HepG2 (cell line): ENCODE data around the gene ANO2. TPM values are rescaled to one million over a fixed set of nuclear protein-coding genes. Genes with fewer than 3 reads are reported as not detected.

Experiments used
- ATAC-seq: fragments of 200-7000 bp; cut with Tn5 transposase; 3 replicates; pipeline ENCODE4 v1.9.1; 2020; ENCODE audit warnings: mild to moderate bottlenecking, moderate library complexity
- BruUV-seq: library from RNA; stranded (reverse); fragments of 400-500 nt; replicated peaks from 2 replicates; lab custom pipeline; 2021; lab: Mats Ljungman, UMichigan
- CTCF ChIA-PET: fragments of 300-600 bp; formaldehyde crosslinking; extraction: SDS; loops from one replicate; lab custom pipeline; 2021; ENCODE audit warnings: low total read pairs, inconsistent platforms, low intra/inter-chr PET ratio; lab: Yijun Ruan, JAX
- POLR2A ChIA-PET: fragments of 350-600 bp; sonication (Branson Sonifier 250); formaldehyde crosslinking; loops from one replicate; lab custom pipeline; 2020; ENCODE audit warnings: antibody characterized with exemption, inconsistent platforms; lab: Yijun Ruan, JAX
- DNase-seq: peaks from one replicate; pipeline ENCODE4 v3.0.0-alpha.2; 2015; ENCODE audit warnings: low spot score
- FAIRE-seq: peaks from 3 replicates; lab custom pipeline; 2011; peaks lifted over from hg19 to GRCh38; lab: Jason Lieb, UNC
- H2AFZ ChIP-seq: one replicate; pipeline ENCODE4 v1.6.1; 2011; ENCODE audit warnings: low read length, inconsistent platforms
- H3K27ac ChIP-seq: fragments of 300-600 bp; 3 replicates; pipeline ENCODE4 v1.8.0; 2011; ENCODE audit warnings: mixed run types, mild to moderate bottlenecking, mixed read lengths, low read length, inconsistent platforms; ENCODE audit not compliant: insufficient read depth; ENCODE audit errors: extremely low read length
- H3K27me3 ChIP-seq, 2 experiments: fragments of 200-600 bp in 1 of 2; 2 replicates in 1 of 2; 3 replicates in 1 of 2; pipeline versions ENCODE4 v1.6.0 to v1.8.0; 2011; ENCODE audit warnings: low read length in 2 of 2, mild to moderate bottlenecking in 2 of 2, moderate library complexity in 2 of 2, inconsistent platforms in 1 of 2; ENCODE audit not compliant: insufficient read depth in 2 of 2, control insufficient read depth in 1 of 2
- H3K36me3 ChIP-seq, 2 experiments: fragments of 200-600 bp in 1 of 2; replicated peaks in 1 of 2; 2 replicates in 1 of 2; 3 replicates in 1 of 2; pipeline versions ENCODE4 v1.5.1 to v1.8.0; 2011; ENCODE audit warnings: low read length in 2 of 2, inconsistent platforms in 1 of 2; ENCODE audit not compliant: insufficient read depth in 2 of 2, control insufficient read depth in 1 of 2
- H3K4me1 ChIP-seq: 2 replicates; pipeline ENCODE4 v1.5.1; 2012; ENCODE audit warnings: low read length, inconsistent platforms; ENCODE audit not compliant: insufficient read depth
- H3K4me2 ChIP-seq: 2 replicates; pipeline ENCODE4 v1.6.0; 2011; ENCODE audit warnings: low read depth, low read length, inconsistent platforms
- H3K4me3 ChIP-seq, 3 experiments: fragments of 200-600 bp in 1 of 3; sonication (generic), shearing (Covaris generic) in 1 of 3; replicated peaks in 1 of 3; 2 replicates each; pipeline ENCODE4 v1.5.1; 2011 to 2016; ENCODE audit warnings: low read length in 3 of 3, inconsistent platforms in 2 of 3, low read depth in 2 of 3, mild to moderate bottlenecking in 2 of 3, control low read depth in 1 of 3, mixed read lengths in 1 of 3; ENCODE audit not compliant: insufficient read depth in 1 of 3
- H3K79me2 ChIP-seq: one replicate; pipeline ENCODE4 v1.6.1; 2011; ENCODE audit warnings: low read length, inconsistent platforms; ENCODE audit not compliant: insufficient read depth
- H3K9ac ChIP-seq: 2 replicates; pipeline ENCODE4 v1.6.0; 2011; ENCODE audit warnings: mild to moderate bottlenecking, low read depth, low read length, inconsistent platforms; ENCODE audit not compliant: insufficient read depth
- H3K9me3 ChIP-seq: 2 replicates; pipeline ENCODE4 v1.5.1; 2012; ENCODE audit warnings: mild to moderate bottlenecking, low read length
- H4K20me1 ChIP-seq: 2 replicates; pipeline ENCODE4 v1.6.0; 2011; ENCODE audit warnings: inconsistent platforms, mild to moderate bottlenecking, low read length, moderate library complexity; ENCODE audit not compliant: insufficient read depth
- ATM ChIP-seq: fragments of 450-650 bp; IDR thresholded peaks from 2 replicates; pipeline ENCODE4 v1.7.1; 2017; ENCODE audit warnings: mild to moderate bottlenecking, borderline replicate concordance
- CBX1 ChIP-seq: IDR thresholded peaks from one replicate; pipeline ENCODE4 v1.6.1; 2016; ENCODE audit warnings: antibody characterized with exemption, low read depth
- CBX2 ChIP-seq, 2 experiments: fragments of 200-600 bp in 1 of 2; sonication (generic); formaldehyde crosslinking in 1 of 2; IDR thresholded peaks; 2 replicates each; pipeline versions ENCODE4 v1.7.0 to v1.8.1; 2018 to 2022; ENCODE audit warnings: low read depth in 2 of 2, low read length in 1 of 2, mild to moderate bottlenecking in 1 of 2, missing genetic modification reagents in 1 of 2
- CHD4 ChIP-seq: fragments of 200-600 bp; sonication (generic); IDR thresholded peaks from 2 replicates; pipeline ENCODE4 v1.7.0; 2017; ENCODE audit warnings: mild to moderate bottlenecking, low read length, borderline replicate concordance
- HHEX ChIP-seq: IDR thresholded peaks from 2 replicates; pipeline ENCODE4 v1.6.1; 2016; ENCODE audit warnings: control low read depth
- KDM4B ChIP-seq: sonication (generic); formaldehyde crosslinking; IDR thresholded peaks from 2 replicates; pipeline ENCODE4 v1.4.0; 2020; ENCODE audit warnings: missing genetic modification reagents
- KMT2B ChIP-seq: IDR thresholded peaks from 2 replicates; pipeline ENCODE4 v1.6.1; 2016; ENCODE audit warnings: missing genetic modification reagents, missing compliant biosample characterization
- MIER2 ChIP-seq: IDR thresholded peaks from 2 replicates; pipeline ENCODE4 v1.6.1; 2016; ENCODE audit warnings: missing biosample characterization, missing genetic modification reagents
- MIER3 ChIP-seq: IDR thresholded peaks from 2 replicates; pipeline ENCODE4 v1.6.1; 2016; ENCODE audit warnings: missing compliant biosample characterization, borderline replicate concordance
- SCMH1 ChIP-seq: sonication (generic); formaldehyde crosslinking; IDR thresholded peaks from 2 replicates; pipeline ENCODE4 v1.9.0; 2021; ENCODE audit warnings: missing genetic modification reagents, mild to moderate bottlenecking, borderline replicate concordance
- TP53 ChIP-seq: sonication (generic); formaldehyde crosslinking; conservative IDR thresholded peaks from 2 replicates; pipeline ENCODE4 v1.4.0; 2020; ENCODE audit warnings: missing genetic modification reagents
- ZNF180 ChIP-seq: sonication (generic); formaldehyde crosslinking; IDR thresholded peaks from 2 replicates; pipeline ENCODE4 v1.4.0; 2020; ENCODE audit warnings: low read depth, missing genetic modification reagents, borderline replicate concordance
- ZNF24 ChIP-seq: fragments of 450-650 bp; IDR thresholded peaks from 2 replicates; pipeline ENCODE4 v1.6.1; 2017; ENCODE audit warnings: antibody characterized with exemption, mild to moderate bottlenecking
- ZNF326 ChIP-seq: sonication (generic); formaldehyde crosslinking; IDR thresholded peaks from 2 replicates; pipeline ENCODE4 v1.4.0; 2020; ENCODE audit warnings: missing genetic modification reagents, borderline replicate concordance
- ZNF382 ChIP-seq: sonication (generic); formaldehyde crosslinking; IDR thresholded peaks from 2 replicates; pipeline ENCODE4 v1.5.0; 2020; ENCODE audit warnings: missing genetic modification reagents, mild to moderate bottlenecking, borderline replicate concordance
- ZNF460 ChIP-seq: sonication (generic); formaldehyde crosslinking; IDR thresholded peaks from 2 replicates; pipeline ENCODE4 v1.5.1; 2020; ENCODE audit warnings: missing genetic modification reagents, mild to moderate bottlenecking, borderline replicate concordance
- ZNF569 ChIP-seq: sonication (generic); formaldehyde crosslinking; IDR thresholded peaks from 2 replicates; pipeline ENCODE4 v1.5.0; 2020; ENCODE audit warnings: mild to moderate bottlenecking, missing genetic modification reagents, moderate library complexity, borderline replicate concordance
- ZNF572 ChIP-seq: sonication (generic); formaldehyde crosslinking; IDR thresholded peaks from 2 replicates; pipeline ENCODE4 v1.5.1; 2020; ENCODE audit warnings: mild to moderate bottlenecking, missing genetic modification reagents
- WGBS: methylation state at CpG from one replicate; pipeline ENCODE4 v1.1.6; 2017; ENCODE audit warnings: low lambda C conversion rate; 5-methylcytosine and 5-hydroxymethylcytosine counted together
- in situ Hi-C: cut with HindIII; loops from 2 replicates; pipeline ENCODE4 v1.10.0; 2017; ENCODE audit warnings: low pct_unique_long_range_greater_than_20kb; ENCODE audit not compliant: extremely low pct_ligation_motif_present
- intact Hi-C: fragments of 100-400 bp; cut with micrococcal nuclease; formaldehyde crosslinking; loops from one replicate; pipeline ENCODE4 v1.10.0; 2022; ENCODE audit not compliant: unreplicated experiment
- polyA plus RNA-seq, 8 experiments: library from polyadenylated mRNA; depleted of rRNA in 3 of 8; stranded (reverse) in 7 of 8; unstranded in 1 of 8; fragments of >200 nt; fragmentation: Illumina TruSeq in 4 of 8; extraction: Trizol in 4 of 8; gene quantifications; 2 replicates each; pipeline versions ENCODE4 v1.2.1 to v1.2.3, GENCODE V29; 2011 to 2016; ENCODE audit warnings: low read depth in 4 of 8, missing spikeins in 1 of 8, mixed read lengths in 1 of 8; ENCODE audit not compliant: insufficient read depth in 1 of 8
- total RNA-seq, 5 experiments: library from RNA; depleted of rRNA; stranded (reverse); fragments of >200 nt; fragmentation: Illumina TruSeq; extraction: Trizol; gene quantifications; 2 replicates each; pipeline ENCODE4 v1.2.3, GENCODE V29; 2016; ENCODE audit warnings: low read depth in 1 of 5
- TF ChIP-seq, protein P1 (sequence below): sonication (generic); formaldehyde crosslinking; IDR thresholded peaks from 2 replicates; pipeline ENCODE4 v1.8.1; 2022; ENCODE audit warnings: low read depth, mild to moderate bottlenecking, missing genetic modification reagents
- TF ChIP-seq, protein P2 (sequence below): sonication (generic); formaldehyde crosslinking; IDR thresholded peaks from 2 replicates; pipeline ENCODE4 v1.4.0; 2020; ENCODE audit warnings: mild to moderate bottlenecking, missing genetic modification reagents

Gene ANO2
- total and polyA plus RNA-seq, 2 of the 13 experiments (the other 11 are each of a cell fraction or from before 2014, with no cell fraction given) = 0.18 TPM; not detected in 1

DNA sequence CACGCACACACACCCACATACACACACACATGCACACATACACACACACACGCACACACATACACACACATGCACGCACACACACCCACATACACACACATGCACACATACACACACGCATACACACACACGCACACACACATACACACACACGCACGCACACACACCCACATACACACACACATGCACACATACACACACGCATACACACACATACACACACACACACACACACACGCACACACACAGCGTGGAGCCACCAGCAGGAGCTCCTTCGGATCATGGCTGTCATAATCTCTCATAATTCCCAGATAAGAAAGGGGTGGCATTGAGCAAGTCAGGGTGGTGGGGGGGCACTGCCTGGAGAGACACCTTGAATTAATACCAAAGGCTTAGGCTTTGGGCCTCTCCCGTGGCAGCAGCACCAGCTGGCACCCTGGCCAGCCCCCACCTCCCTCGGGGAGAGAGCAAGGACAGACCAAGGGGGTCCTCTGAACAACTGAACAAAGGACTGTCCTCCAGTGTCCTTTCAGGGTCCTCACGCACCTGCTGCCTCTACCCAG, 21.9 kb downstream of the ANO2 start:
- no peak overlapping the region for H3K9ac ChIP-seq
- in situ Hi-C loops (no loop called here), intact Hi-C loops (no loop called here)
- H3K27me3 ChIP-seq = peaks cover 4 to 22% of the 10 kb centered on the region in 2 experiments; a peak in 4 of 5 replicates
- FAIRE-seq = no peak
- no peak overlapping the region for H3K4me2 ChIP-seq
- no peak overlapping the region for H3K4me3 ChIP-seq
- POLR2A ChIA-PET = no interaction called here
- H4K20me1 ChIP-seq = no peaks in the 10 kb centered on the region
- no TSS peak for BruUV-seq
- TF ChIP-seq KDM4B (CRISPR knock-in tag) (no peak), MIER3 (CRISPR knock-in tag) (no peak), SCMH1 (CRISPR knock-in tag) (no peak), CBX2 (IDR thresholded peaks at IDR 0.05; ENCODE audit: low read depth, low read length) (no peak), CBX2 (CRISPR knock-in tag; IDR thresholded peaks at IDR 0.05; ENCODE audit: low read depth) (no peak), KMT2B (CRISPR knock-in tag) (no peak), ZNF24 (no peak), HHEX (CRISPR knock-in tag) (no peak), TP53 (CRISPR knock-in tag) (no peak), MIER2 (CRISPR knock-in tag) (no peak), CBX1 (no peak), CHD4 (no peak), ZNF382 (no peak), ATM (no peak), ZNF180 (CRISPR knock-in tag) (no peak), ZNF460 (CRISPR knock-in tag) (no peak), ZNF569 (CRISPR knock-in tag) (no peak), ZNF572 (CRISPR knock-in tag) (no peak), ZNF326 (CRISPR knock-in tag) (no peak)
- TF ChIP-seq, protein P1, sequence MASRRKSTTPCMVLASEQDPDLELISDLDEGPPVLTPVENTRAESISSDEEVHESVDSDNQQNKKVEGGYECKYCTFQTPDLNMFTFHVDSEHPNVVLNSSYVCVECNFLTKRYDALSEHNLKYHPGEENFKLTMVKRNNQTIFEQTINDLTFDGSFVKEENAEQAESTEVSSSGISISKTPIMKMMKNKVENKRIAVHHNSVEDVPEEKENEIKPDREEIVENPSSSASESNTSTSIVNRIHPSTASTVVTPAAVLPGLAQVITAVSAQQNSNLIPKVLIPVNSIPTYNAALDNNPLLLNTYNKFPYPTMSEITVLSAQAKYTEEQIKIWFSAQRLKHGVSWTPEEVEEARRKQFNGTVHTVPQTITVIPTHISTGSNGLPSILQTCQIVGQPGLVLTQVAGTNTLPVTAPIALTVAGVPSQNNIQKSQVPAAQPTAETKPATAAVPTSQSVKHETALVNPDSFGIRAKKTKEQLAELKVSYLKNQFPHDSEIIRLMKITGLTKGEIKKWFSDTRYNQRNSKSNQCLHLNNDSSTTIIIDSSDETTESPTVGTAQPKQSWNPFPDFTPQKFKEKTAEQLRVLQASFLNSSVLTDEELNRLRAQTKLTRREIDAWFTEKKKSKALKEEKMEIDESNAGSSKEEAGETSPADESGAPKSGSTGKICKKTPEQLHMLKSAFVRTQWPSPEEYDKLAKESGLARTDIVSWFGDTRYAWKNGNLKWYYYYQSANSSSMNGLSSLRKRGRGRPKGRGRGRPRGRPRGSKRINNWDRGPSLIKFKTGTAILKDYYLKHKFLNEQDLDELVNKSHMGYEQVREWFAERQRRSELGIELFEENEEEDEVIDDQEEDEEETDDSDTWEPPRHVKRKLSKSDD (CRISPR knock-in tag) = no peak
- TF ChIP-seq, protein P2, sequence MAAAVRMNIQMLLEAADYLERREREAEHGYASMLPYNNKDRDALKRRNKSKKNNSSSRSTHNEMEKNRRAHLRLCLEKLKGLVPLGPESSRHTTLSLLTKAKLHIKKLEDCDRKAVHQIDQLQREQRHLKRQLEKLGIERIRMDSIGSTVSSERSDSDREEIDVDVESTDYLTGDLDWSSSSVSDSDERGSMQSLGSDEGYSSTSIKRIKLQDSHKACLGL (CRISPR knock-in tag) = no peak
- no peaks in the 10 kb centered on the region for H3K9me3 ChIP-seq
- H3K4me1 ChIP-seq = no peaks in the 10 kb centered on the region
- no peaks in the 10 kb centered on the region for H3K79me2 ChIP-seq
- CTCF ChIA-PET = no interaction called here
- DNase-seq = no peak
- H3K27ac ChIP-seq = no peak overlapping the region
- H2AFZ ChIP-seq = no peak overlapping the region
- WGBS = 50% methylated on average over 10 of the region's 14 CpGs
- H3K36me3 ChIP-seq = no peaks in the 10 kb centered on the region
- no peak for ATAC-seq
